ENCODE data around the gene FAM228B. TPM values are rescaled to one million over a fixed set of nuclear protein-coding genes. Genes with fewer than 3 reads are reported as not detected.

FAM228B gene
- total RNA-seq, 1 experiment from 2014 or later: 7.9 TPM

GRCh38 chr2:24205131-24205530, 81.9 kb downstream of the FAM228B start:
- Mint-ChIP-seq H3K4me3 (ENCODE audit: unreplicated experiment) (no peak overlapping the region), H3K4me1 (ENCODE audit: low read depth, unreplicated experiment) (no peaks in the 10 kb centered on the region), H3K27ac (ENCODE audit: unreplicated experiment) (no peak overlapping the region), H3K27me3 (ENCODE audit: insufficient read depth, unreplicated experiment) (no peaks in the 10 kb centered on the region), H3K9me3 (ENCODE audit: unreplicated experiment) (no peaks in the 10 kb centered on the region), H3K36me3 (ENCODE audit: insufficient read depth, unreplicated experiment) (peaks cover 9% of the 10 kb centered on the region)
- ChIA-PET CTCF (no interaction called here), POLR2A (no interaction called here)
- intact Hi-C loops (cut with micrococcal nuclease; ENCODE audit: unreplicated experiment): no loop called here
- BruUV-seq (replicated peaks): no TSS peak
- H3K9me3 ChIP-seq: no peaks in the 10 kb centered on the region
- H3K27me3 ChIP-seq (replicated peaks; ENCODE audit: control insufficient read depth, insufficient read depth, low read length): no peaks in the 10 kb centered on the region
- no peak for TF ChIP-seq CTCF (IDR thresholded peaks at IDR 0.05; ENCODE audit: insufficient read depth in 1 of 2, low read depth in 1 of 2, low read length in 1 of 2, severe bottlenecking in 1 of 2, unreplicated experiment in 1 of 2)
- no peaks in the 10 kb centered on the region for H3K4me1 ChIP-seq
- no peaks in the 10 kb centered on the region for H3K36me3 ChIP-seq (ENCODE audit: control insufficient read depth, insufficient read depth, low read length)
- no peak overlapping the region for H3K4me3 ChIP-seq (ENCODE audit: low read depth, low read length)
- no peak for DNase-seq

GRCh38 chr2:24206242-24206641, 83.0 kb downstream of the FAM228B start:
- H3K4me3 ChIP-seq (ENCODE audit: low read depth, low read length): no peak overlapping the region
- no peaks in the 10 kb centered on the region for H3K36me3 ChIP-seq (ENCODE audit: control insufficient read depth, insufficient read depth, low read length)
- H3K4me1 Mint-ChIP-seq (ENCODE audit: low read depth, unreplicated experiment): no peaks in the 10 kb centered on the region
- peaks cover 9% of the 10 kb centered on the region for H3K36me3 Mint-ChIP-seq (ENCODE audit: insufficient read depth, unreplicated experiment)
- intact Hi-C loops (cut with micrococcal nuclease; ENCODE audit: unreplicated experiment): no loop called here
- H3K27me3 Mint-ChIP-seq (ENCODE audit: insufficient read depth, unreplicated experiment): no peaks in the 10 kb centered on the region
- H3K4me3 Mint-ChIP-seq (ENCODE audit: unreplicated experiment): no peak overlapping the region
- no peaks in the 10 kb centered on the region for H3K27me3 ChIP-seq (replicated peaks; ENCODE audit: control insufficient read depth, insufficient read depth, low read length)
- DNase-seq: no peak
- H3K4me1 ChIP-seq: no peaks in the 10 kb centered on the region
- no peaks in the 10 kb centered on the region for H3K9me3 ChIP-seq
- no TSS peak for BruUV-seq (replicated peaks)
- H3K27ac Mint-ChIP-seq (ENCODE audit: unreplicated experiment): no peak overlapping the region
- TF ChIP-seq CTCF (IDR thresholded peaks at IDR 0.05; ENCODE audit: insufficient read depth in 1 of 2, low read depth in 1 of 2, low read length in 1 of 2, severe bottlenecking in 1 of 2, unreplicated experiment in 1 of 2): no peak
- ChIA-PET POLR2A (no interaction called here), CTCF (no interaction called here)
- no peaks in the 10 kb centered on the region for H3K9me3 Mint-ChIP-seq (ENCODE audit: unreplicated experiment)

- Mint-ChIP-seq H3K27ac (ENCODE audit: unreplicated experiment) (no peak overlapping the region), H3K27me3 (ENCODE audit: insufficient read depth, unreplicated experiment) (no peaks in the 10 kb centered on the region), H3K4me1 (ENCODE audit: low read depth, unreplicated experiment) (no peaks in the 10 kb centered on the region), H3K9me3 (ENCODE audit: unreplicated experiment) (no peaks in the 10 kb centered on the region), H3K4me3 (ENCODE audit: unreplicated experiment) (no peak overlapping the region), H3K36me3 (ENCODE audit: insufficient read depth, unreplicated experiment) (peaks cover 9% of the 10 kb centered on the region)
- POLR2A ChIA-PET: no interaction called here
- H3K36me3 ChIP-seq (ENCODE audit: control insufficient read depth, insufficient read depth, low read length): no peaks in the 10 kb centered on the region
- no peak for TF ChIP-seq CTCF (IDR thresholded peaks at IDR 0.05; ENCODE audit: insufficient read depth in 1 of 2, low read depth in 1 of 2, low read length in 1 of 2, severe bottlenecking in 1 of 2, unreplicated experiment in 1 of 2)
- no peak for DNase-seq
- no peak overlapping the region for H3K4me3 ChIP-seq (ENCODE audit: low read depth, low read length)
- H3K27me3 ChIP-seq (replicated peaks; ENCODE audit: control insufficient read depth, insufficient read depth, low read length): no peaks in the 10 kb centered on the region
- intact Hi-C loops (cut with micrococcal nuclease; ENCODE audit: unreplicated experiment): no loop called here
- H3K4me1 ChIP-seq: no peaks in the 10 kb centered on the region
- CTCF ChIA-PET: no interaction called here
- H3K9me3 ChIP-seq: no peaks in the 10 kb centered on the region
- no TSS peak for BruUV-seq (replicated peaks)
These were observed 83.4 kb downstream of the FAM228B start for GRCh38 chr2:24206714-24207113.

Data from Caco-2 (cell line).